Small intestine (tissue), 7 donors: ENCODE data around the gene NLGN4Y. TPM values are rescaled to one million over a fixed set of nuclear protein-coding genes. Genes with fewer than 3 reads are reported as not detected.

Experiments used
- DNase-seq, 2 donors: peaks; one replicate each; pipeline versions ENCODE4 v3.0.0 to v3.0.0-alpha.2; 2013
- FAIRE-seq: peaks from 2 replicates; lab custom pipeline; 2012; peaks lifted over from hg19 to GRCh38; lab: Jason Lieb, UNC
- H3K27ac ChIP-seq, 3 donors: one replicate each; pipeline ENCODE4 v1.5.1; 2013; ENCODE audit warnings: low read length in 2 of 3, mild to moderate bottlenecking in 2 of 3, control low read depth in 1 of 3, inconsistent platforms in 1 of 3, low read depth in 1 of 3, moderate library complexity in 1 of 3
- H3K27me3 ChIP-seq, 3 donors: one replicate each; pipeline ENCODE4 v1.6.1; 2013; ENCODE audit warnings: low read length in 3 of 3, inconsistent platforms in 1 of 3; ENCODE audit not compliant: control insufficient read depth in 3 of 3, insufficient read depth in 3 of 3
- H3K36me3 ChIP-seq, 3 donors: one replicate each; pipeline ENCODE4 v1.6.1; 2013; ENCODE audit warnings: low read length in 3 of 3, inconsistent platforms in 1 of 3, low read depth in 1 of 3, mild to moderate bottlenecking in 1 of 3, moderate library complexity in 1 of 3; ENCODE audit not compliant: control insufficient read depth in 3 of 3, insufficient read depth in 2 of 3
- H3K4me1 ChIP-seq, 3 donors: one replicate each; pipeline ENCODE4 v1.6.1; 2013; ENCODE audit warnings: low read length in 2 of 3, inconsistent platforms in 1 of 3, low read depth in 1 of 3, mild to moderate bottlenecking in 1 of 3, moderate library complexity in 1 of 3; ENCODE audit not compliant: control insufficient read depth in 3 of 3, insufficient read depth in 2 of 3
- H3K4me3 ChIP-seq, 3 donors: one replicate each; pipeline ENCODE4 v1.5.1; 2013; ENCODE audit warnings: low read length in 3 of 3, control low read depth in 1 of 3, inconsistent platforms in 1 of 3, low read depth in 1 of 3, mild to moderate bottlenecking in 1 of 3, moderate library complexity in 1 of 3
- H3K9me3 ChIP-seq, 2 donors: one replicate each; pipeline ENCODE4 v1.6.1; 2013; ENCODE audit warnings: low read depth in 1 of 2, low read length in 1 of 2; ENCODE audit not compliant: control insufficient read depth in 2 of 2, insufficient read depth in 1 of 2
- WGBS, 3 donors: extraction: QIAGEN DNeasy Blood & Tissue Kit; methylation state at CpG; one replicate each; pipeline ENCODE4 v1.1.7; 2013; 5-methylcytosine and 5-hydroxymethylcytosine counted together
- polyA plus RNA-seq, 4 donors: library from polyadenylated mRNA; stranded (reverse) in 3 of 4; unstranded in 1 of 4; fragments of 200-250 nt in 3 of 4; fragments of 120-200 nt in 1 of 4; gene quantifications; one replicate each; pipeline versions ENCODE4 v1.2.1 to v1.2.3, GENCODE V29; 2013
- donor health status: healthy with polysubstance abuse.
- donor health status: control.
- donor health status: control.
- donor health status: Bipolar disorder and iron deficiency.
- donor health status: healthy.

The NLGN4Y gene
- polyA plus RNA-seq, 4 donors = 2.0 to 6.7 TPM; not detected in 2

GRCh38 chrY:14708158-14708557 lies 183.8 kb downstream of the NLGN4Y start:
- no peak for FAIRE-seq

GRCh38 chrY:14741596-14741995 lies 217.3 kb downstream of the NLGN4Y start:
- WGBS, 3 donors = 65 to 94% methylated on average over 1 of the region's 1 CpG; no CpG with 5 or more reads in 1 of the 3 donors

More at GRCh38 chrY:14708158-14708557, 183.8 kb downstream of the NLGN4Y start:
- Histone ChIP-seq H3K4me1 (no peaks in the 10 kb centered on the region), H3K27ac (no peak overlapping the region), H3K4me3 (no peak overlapping the region), H3K9me3 (no peaks in the 10 kb centered on the region), H3K36me3 (no peaks in the 10 kb centered on the region), H3K27me3 (no peaks in the 10 kb centered on the region)
- no peak for DNase-seq

GRCh38 chrY:14748329-14748728 lies 224.0 kb downstream of the NLGN4Y start:
- WGBS, 3 donors = 20 to 77% (median 72%) methylated on average over 1 to 4 of the region's 4 CpGs
- Histone ChIP-seq H3K27me3 (no peaks in the 10 kb centered on the region), H3K9me3 (no peaks in the 10 kb centered on the region), H3K27ac (no peak overlapping the region), H3K36me3 (no peaks in the 10 kb centered on the region), H3K4me1 (no peaks in the 10 kb centered on the region), H3K4me3 (no peak overlapping the region)
- DNase-seq (no peak), FAIRE-seq (no peak)

More at GRCh38 chrY:14741596-14741995, 217.3 kb downstream of the NLGN4Y start:
- H3K9me3 ChIP-seq = no peaks in the 10 kb centered on the region
- FAIRE-seq (no peak), DNase-seq (no peak)
- H3K4me1 ChIP-seq = no peaks in the 10 kb centered on the region
- H3K4me3 ChIP-seq = no peak overlapping the region
- H3K27ac ChIP-seq = no peak overlapping the region
- H3K27me3 ChIP-seq = no peaks in the 10 kb centered on the region
- no peaks in the 10 kb centered on the region for H3K36me3 ChIP-seq

GRCh38 chrY:14755571-14755970 lies 231.2 kb downstream of the NLGN4Y start:
- FAIRE-seq = no peak
- no peak for DNase-seq
- no peak overlapping the region for H3K4me3 ChIP-seq
- no peaks in the 10 kb centered on the region for H3K9me3 ChIP-seq
- H3K4me1 ChIP-seq = no peaks in the 10 kb centered on the region
- no peak overlapping the region for H3K27ac ChIP-seq
- no peaks in the 10 kb centered on the region for H3K36me3 ChIP-seq
- H3K27me3 ChIP-seq = no peaks in the 10 kb centered on the region

GRCh38 chrY:14762903-14763302 lies 238.6 kb downstream of the NLGN4Y start:
- Histone ChIP-seq H3K36me3 (no peaks in the 10 kb centered on the region), H3K4me3 (no peak overlapping the region), H3K27me3 (no peaks in the 10 kb centered on the region), H3K9me3 (no peaks in the 10 kb centered on the region), H3K27ac (no peak overlapping the region), H3K4me1 (no peaks in the 10 kb centered on the region)
- peak; percentile 6 to 22 for DNase-seq
- FAIRE-seq = no peak
- 10 to 34% methylated on average over 1 of the region's 1 CpG; no CpG with 5 or more reads in 1 of the 3 donors for WGBS, 3 donors

GRCh38 chrY:14763600-14763999 lies 239.3 kb downstream of the NLGN4Y start:
- Histone ChIP-seq H3K9me3 (no peaks in the 10 kb centered on the region), H3K4me3 (no peak overlapping the region), H3K4me1 (no peaks in the 10 kb centered on the region), H3K27me3 (no peaks in the 10 kb centered on the region), H3K36me3 (no peaks in the 10 kb centered on the region), H3K27ac (no peak overlapping the region)
- no peak for DNase-seq
- no peak for FAIRE-seq

- WGBS, 3 donors = 76 to 82% (median 80%) methylated on average over 1 to 4 of the region's 4 CpGs
- no peaks in the 10 kb centered on the region for H3K9me3 ChIP-seq
- no peak overlapping the region for H3K27ac ChIP-seq
- FAIRE-seq (no peak), DNase-seq (no peak)
- no peaks in the 10 kb centered on the region for H3K27me3 ChIP-seq
- no peaks in the 10 kb centered on the region for H3K36me3 ChIP-seq
- H3K4me3 ChIP-seq = no peak overlapping the region
- no peaks in the 10 kb centered on the region for H3K4me1 ChIP-seq
These were observed 253.9 kb downstream of the NLGN4Y start for GRCh38 chrY:14778208-14778607.

- DNase-seq = no peak
- H3K4me1 ChIP-seq = no peaks in the 10 kb centered on the region
- no peaks in the 10 kb centered on the region for H3K36me3 ChIP-seq
- no peaks in the 10 kb centered on the region for H3K9me3 ChIP-seq
- no peak overlapping the region for H3K27ac ChIP-seq
- H3K4me3 ChIP-seq = no peak overlapping the region
- no peak for FAIRE-seq
- 87 to 99% methylated on average over 4 of the region's 4 CpGs; no CpG with 5 or more reads in 1 of the 3 donors for WGBS, 3 donors
- H3K27me3 ChIP-seq = no peaks in the 10 kb centered on the region
These were observed 268.8 kb downstream of the NLGN4Y start for GRCh38 chrY:14793104-14793503.

- DNase-seq (no peak), FAIRE-seq (no peak)
- Histone ChIP-seq H3K9me3 (no peaks in the 10 kb centered on the region), H3K27me3 (no peaks in the 10 kb centered on the region), H3K4me3 (no peak overlapping the region), H3K4me1 (no peaks in the 10 kb centered on the region), H3K36me3 (no peaks in the 10 kb centered on the region), H3K27ac (no peak overlapping the region)
- 94% methylated on average over 9 to 11 of the region's 11 CpGs; no CpG with 5 or more reads in 1 of the 3 donors for WGBS, 3 donors
These were observed 269.3 kb downstream of the NLGN4Y start for GRCh38 chrY:14793674-14794073.
